ENCODE measurements around the gene FAM151A. TPM values are rescaled to one million over a fixed set of nuclear protein-coding genes. Genes with fewer than 3 reads are reported as not detected.

Gene FAM151A
- total RNA-seq, 6 experiments from 2014 or later: not detected

DNA sequence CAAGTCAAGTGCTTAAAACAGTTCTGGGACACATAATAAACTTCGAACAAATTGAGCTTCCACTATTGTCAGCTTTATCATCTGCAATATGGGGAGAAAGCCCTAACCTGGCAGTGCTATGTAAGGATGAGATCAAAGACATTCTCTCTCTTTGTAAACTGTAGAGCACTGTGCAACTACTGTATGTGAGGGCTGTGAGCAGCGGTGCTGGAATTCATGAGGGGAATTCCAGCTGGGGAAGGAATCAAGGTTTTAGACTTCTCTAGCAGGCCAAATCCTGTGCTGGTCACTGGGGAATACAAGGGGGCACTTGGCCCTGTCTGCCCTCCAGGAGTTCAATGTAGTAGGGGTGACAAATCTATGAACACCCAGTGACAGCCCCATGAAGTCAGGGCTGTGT lies 9.3 kb downstream of the FAM151A start:
- H3K36me3 Mint-ChIP-seq (ENCODE audit: low read depth): no peaks in the 10 kb centered on the region
- TF ChIP-seq, protein P1, sequence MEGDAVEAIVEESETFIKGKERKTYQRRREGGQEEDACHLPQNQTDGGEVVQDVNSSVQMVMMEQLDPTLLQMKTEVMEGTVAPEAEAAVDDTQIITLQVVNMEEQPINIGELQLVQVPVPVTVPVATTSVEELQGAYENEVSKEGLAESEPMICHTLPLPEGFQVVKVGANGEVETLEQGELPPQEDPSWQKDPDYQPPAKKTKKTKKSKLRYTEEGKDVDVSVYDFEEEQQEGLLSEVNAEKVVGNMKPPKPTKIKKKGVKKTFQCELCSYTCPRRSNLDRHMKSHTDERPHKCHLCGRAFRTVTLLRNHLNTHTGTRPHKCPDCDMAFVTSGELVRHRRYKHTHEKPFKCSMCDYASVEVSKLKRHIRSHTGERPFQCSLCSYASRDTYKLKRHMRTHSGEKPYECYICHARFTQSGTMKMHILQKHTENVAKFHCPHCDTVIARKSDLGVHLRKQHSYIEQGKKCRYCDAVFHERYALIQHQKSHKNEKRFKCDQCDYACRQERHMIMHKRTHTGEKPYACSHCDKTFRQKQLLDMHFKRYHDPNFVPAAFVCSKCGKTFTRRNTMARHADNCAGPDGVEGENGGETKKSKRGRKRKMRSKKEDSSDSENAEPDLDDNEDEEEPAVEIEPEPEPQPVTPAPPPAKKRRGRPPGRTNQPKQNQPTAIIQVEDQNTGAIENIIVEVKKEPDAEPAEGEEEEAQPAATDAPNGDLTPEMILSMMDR (IDR thresholded peaks at IDR 0.05): no peak
- H3K27me3 Mint-ChIP-seq (ENCODE audit: insufficient read depth): peaks cover 29% of the 10 kb centered on the region
- H3K27ac Mint-ChIP-seq: no peak overlapping the region
- DNase-seq: no peak
- H3K4me3 Mint-ChIP-seq: no peak overlapping the region
- H3K4me1 Mint-ChIP-seq (ENCODE audit: low read depth): peaks cover 6% of the 10 kb centered on the region; the same call in 1 of the 2 replicates
- no peaks in the 10 kb centered on the region for H3K9me3 Mint-ChIP-seq

DNA sequence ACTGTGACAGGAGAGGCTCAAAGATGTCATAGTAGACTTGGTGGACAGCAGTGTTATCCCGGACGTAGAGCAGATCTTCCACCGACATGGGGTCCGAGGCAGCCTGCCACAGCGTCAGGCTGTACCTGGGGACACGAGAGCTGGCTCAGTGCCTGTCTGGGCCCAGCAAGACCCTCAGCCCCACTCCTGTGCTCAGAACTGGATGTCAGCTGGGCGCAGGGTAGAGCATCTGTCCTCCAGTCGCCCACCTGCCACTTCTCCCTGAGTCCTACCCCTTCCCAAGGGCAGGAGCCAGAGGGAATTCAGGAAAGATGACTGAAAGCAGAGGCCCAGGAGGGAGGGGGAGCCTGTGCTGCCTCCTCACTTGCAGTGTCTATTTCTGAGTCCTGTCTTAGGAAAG lies 11.7 kb downstream of the FAM151A start:
- no peaks in the 10 kb centered on the region for H3K36me3 Mint-ChIP-seq (ENCODE audit: low read depth)

DNA sequence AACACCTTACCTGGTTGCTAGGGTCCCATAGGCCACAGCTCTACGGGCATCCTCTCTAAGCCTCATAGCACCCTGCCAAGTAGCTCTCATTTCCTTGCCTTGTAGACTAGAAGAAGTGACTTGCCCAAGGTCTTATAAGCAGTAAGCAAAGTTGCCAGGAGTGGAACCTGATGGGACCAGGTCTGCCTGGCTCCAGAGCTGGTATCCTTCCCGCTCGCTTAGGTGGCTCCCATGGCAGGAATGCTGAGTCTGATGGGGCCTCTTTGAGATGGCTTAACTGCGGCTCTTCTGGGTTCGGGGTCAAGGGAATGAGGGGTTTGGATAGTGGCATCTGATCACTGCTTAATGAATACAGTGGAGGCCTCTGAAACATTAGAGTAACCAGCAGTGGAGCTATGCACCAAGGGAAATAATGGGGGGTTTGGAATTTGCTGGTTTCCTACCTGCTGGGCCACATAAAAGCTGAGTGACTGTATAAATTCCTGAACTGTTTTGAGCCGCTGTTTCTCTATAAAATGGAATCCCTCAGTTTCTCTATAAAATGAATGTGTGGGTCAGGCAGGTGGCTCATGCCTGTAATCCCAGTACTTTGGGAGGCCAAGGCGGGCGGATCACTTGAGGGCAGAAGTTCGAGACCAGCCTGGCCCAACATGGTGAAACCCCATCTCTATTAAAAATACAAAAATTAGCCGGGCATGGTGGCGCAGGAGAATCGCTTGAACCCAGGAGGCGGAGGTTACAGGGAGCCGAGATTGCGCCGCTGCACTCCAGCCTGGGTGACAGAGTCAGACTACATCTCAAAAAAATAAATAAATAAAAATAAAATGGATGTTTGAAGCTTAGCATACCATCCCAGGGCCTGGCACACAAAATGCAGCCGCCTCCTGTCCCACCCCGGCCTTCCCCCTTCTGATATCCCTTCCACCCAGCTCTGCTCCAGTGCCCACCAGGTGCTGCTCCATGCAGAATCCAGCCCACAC lies 12.4 kb downstream of the FAM151A start:
- Mint-ChIP-seq H3K9me3 (no peaks in the 10 kb centered on the region), H3K4me3 (no peak overlapping the region), H3K27me3 (ENCODE audit: insufficient read depth) (peaks cover 11% of the 10 kb centered on the region), H3K4me1 (ENCODE audit: low read depth) (peaks cover 6% of the 10 kb centered on the region; the same call in 1 of the 2 replicates), H3K36me3 (ENCODE audit: low read depth) (no peaks in the 10 kb centered on the region), H3K27ac (no peak overlapping the region)
- TF ChIP-seq, protein P1 (IDR thresholded peaks at IDR 0.05): no peak
- no peak for DNase-seq

More for the DNA sequence above, 11.7 kb downstream of the FAM151A start:
- H3K27me3 Mint-ChIP-seq (ENCODE audit: insufficient read depth): peaks cover 12% of the 10 kb centered on the region
- H3K9me3 Mint-ChIP-seq: no peaks in the 10 kb centered on the region
- no peak overlapping the region for H3K4me3 Mint-ChIP-seq
- peaks cover 6% of the 10 kb centered on the region; the same call in 1 of the 2 replicates for H3K4me1 Mint-ChIP-seq (ENCODE audit: low read depth)
- DNase-seq: no peak
- TF ChIP-seq, protein P1 (IDR thresholded peaks at IDR 0.05): no peak
- no peak overlapping the region for H3K27ac Mint-ChIP-seq

DNA sequence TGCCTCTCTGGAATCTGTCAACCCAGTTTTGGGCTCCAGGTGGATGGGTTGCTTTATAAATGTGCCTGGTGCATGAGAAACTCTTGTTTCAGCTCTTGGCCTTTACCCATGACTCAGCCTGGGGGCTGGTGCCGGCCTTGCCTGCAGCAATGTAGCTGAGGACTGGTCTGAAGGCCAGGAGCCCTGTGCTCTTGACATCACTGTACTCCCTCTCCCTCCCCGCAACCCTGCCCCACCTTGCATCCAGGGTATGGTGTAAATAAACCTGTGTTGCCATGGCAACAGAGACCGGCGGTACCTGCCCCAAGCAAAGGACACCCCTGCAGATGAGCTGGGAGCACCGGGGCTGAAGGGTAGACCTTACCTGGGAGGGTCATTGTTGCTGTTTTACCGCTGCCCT lies 13.3 kb downstream of the FAM151A start:
- H3K4me3 Mint-ChIP-seq: no peak overlapping the region
- DNase-seq: peak; percentile 17
- H3K9me3 Mint-ChIP-seq: no peaks in the 10 kb centered on the region
- TF ChIP-seq, protein P1 (IDR thresholded peaks at IDR 0.05): no peak
- peaks cover 5% of the 10 kb centered on the region for H3K27me3 Mint-ChIP-seq (ENCODE audit: insufficient read depth)
- no peaks in the 10 kb centered on the region for H3K36me3 Mint-ChIP-seq (ENCODE audit: low read depth)
- peaks cover 6% of the 10 kb centered on the region; the same call in 1 of the 2 replicates for H3K4me1 Mint-ChIP-seq (ENCODE audit: low read depth)
- no peak overlapping the region for H3K27ac Mint-ChIP-seq

DNA sequence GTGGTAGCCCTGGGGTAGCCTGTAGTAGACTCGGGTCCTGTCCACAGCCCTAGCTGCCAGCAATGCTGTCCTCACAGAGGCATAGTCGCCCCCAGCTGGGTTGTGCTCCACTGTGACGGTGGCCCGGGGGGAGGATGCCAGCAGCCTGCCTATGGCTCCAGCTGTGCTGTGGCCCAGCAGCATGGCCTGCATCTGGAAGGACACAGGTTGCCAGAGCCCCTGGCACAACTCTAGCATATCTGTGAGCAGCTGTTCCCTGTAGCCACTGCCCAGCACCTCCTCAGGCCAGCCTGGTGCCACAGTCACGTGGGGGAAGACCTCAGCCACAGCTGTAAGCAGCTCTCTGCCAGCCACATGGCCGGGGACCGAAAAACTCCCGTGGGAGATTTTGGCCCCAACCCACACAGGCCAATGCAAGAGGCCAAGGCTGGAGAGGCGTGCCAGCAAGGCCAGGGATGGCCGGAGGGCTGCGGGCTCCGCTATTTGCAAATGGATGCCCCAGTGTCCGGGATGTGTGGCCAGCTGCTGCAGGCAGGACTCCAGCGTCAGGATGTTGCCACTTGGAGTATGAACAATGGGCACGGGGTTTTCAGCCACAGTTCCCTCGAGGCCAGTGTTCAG lies 13.9 kb downstream of the FAM151A start:
- TF ChIP-seq, protein P1 (IDR thresholded peaks at IDR 0.05): no peak
- Mint-ChIP-seq H3K27me3 (ENCODE audit: insufficient read depth) (peaks cover 4% of the 10 kb centered on the region), H3K4me1 (ENCODE audit: low read depth) (peaks cover 6% of the 10 kb centered on the region; the same call in 1 of the 2 replicates), H3K9me3 (no peaks in the 10 kb centered on the region), H3K27ac (no peak overlapping the region), H3K36me3 (ENCODE audit: low read depth) (no peaks in the 10 kb centered on the region), H3K4me3 (no peak overlapping the region)
- DNase-seq: no peak
